HG03097 (cell line): ENCODE measurements around the gene TPX2.

Experiments
- ATAC-seq: cut with Tn5 transposase; IDR thresholded peaks from one replicate; pipeline ENCODE4 v1.9.1; 2021; ENCODE audit not compliant: unreplicated experiment, low FRiP score

TPX2 gene

DNA sequence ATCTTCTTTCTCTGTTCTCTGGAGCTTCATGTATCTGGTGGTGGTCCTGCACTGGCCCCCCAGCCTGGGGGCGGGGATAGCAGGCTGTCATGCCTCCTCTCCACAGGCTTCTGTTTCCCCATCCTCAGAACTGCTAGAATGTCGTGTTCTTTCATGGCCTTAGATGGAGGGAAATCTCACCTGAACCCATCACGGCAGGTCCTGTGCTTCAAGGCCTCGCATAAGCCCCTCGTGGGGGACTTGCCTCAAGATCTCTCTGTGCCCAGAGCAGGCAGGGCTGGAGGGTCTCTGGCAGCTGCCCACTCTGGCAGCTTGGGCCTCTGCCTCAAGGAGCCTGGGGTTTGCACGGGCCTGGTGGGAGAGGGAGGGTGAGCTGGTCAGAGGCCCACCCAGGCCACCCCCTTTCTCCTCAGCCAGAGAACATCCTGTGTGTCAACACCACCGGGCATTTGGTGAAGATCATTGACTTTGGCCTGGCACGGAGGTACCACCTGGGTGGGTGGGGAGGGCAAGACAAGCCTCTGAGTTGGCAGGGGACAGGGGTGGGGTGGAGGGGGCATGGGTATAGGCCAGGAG is 91.4 kb downstream of the TPX2 start:
- ATAC-seq = no peak

DNA sequence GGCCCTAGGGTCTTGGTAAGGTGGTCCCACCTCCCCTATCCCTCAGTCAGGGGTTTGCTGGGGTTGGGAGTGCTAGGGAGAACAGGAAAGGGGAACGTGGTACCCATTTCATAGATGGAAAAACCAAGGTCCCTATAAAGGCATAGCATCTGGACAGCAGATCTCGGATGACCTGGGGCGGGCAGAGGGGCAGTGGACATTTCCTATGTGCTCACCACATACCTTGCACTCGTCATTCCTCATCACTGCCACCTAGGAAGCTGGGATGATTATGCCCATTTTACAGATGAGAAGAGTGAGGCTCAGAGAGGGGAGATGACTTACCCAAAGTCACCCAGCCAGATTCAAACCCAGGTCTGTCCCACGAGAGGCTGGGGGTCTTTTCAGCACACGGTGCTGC is 92.1 kb downstream of the TPX2 start:
- ATAC-seq = no peak

- no peak for ATAC-seq
Observed at GRCh38 chr20:31831771-31832306, 92.7 kb downstream of the TPX2 start.

DNA sequence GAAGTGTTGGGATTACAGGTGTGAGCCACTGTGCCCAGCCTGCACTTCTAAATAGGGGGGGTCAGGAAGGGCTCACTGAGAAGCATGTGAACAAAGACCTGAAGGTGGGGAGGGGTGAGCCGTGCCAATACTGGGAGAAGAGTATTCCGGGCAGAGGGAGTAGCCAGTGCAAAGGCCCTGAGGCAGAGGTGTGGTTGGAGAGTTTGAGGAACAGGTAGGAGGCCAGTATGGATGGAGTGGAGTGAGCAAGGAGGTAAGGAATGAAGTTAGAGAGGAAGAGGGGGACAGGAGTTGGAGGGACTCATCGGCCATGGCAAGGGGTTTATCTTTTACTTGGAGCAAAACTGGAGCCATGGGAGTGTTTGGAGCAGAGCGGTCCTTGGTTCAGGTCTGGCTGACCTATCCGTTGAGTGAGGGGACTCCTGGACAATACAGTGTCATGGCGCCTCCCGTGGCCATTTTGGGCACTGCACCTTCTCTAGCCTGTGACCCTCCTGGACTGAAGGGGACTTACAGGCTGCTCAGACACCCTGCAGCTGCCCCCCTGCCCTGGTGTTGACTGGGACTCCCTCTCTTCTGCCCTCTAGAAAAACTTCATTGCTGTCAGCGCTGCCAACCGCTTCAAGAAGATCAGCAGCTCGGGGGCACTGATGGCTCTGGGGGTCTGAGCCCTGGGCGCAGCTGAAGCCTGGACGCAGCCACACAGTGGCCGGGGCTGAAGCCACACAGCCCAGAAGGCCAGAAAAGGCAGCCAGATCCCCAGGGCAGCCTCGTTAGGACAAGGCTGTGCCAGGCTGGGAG is 94.2 kb downstream of the TPX2 start:
- ATAC-seq = no peak

DNA sequence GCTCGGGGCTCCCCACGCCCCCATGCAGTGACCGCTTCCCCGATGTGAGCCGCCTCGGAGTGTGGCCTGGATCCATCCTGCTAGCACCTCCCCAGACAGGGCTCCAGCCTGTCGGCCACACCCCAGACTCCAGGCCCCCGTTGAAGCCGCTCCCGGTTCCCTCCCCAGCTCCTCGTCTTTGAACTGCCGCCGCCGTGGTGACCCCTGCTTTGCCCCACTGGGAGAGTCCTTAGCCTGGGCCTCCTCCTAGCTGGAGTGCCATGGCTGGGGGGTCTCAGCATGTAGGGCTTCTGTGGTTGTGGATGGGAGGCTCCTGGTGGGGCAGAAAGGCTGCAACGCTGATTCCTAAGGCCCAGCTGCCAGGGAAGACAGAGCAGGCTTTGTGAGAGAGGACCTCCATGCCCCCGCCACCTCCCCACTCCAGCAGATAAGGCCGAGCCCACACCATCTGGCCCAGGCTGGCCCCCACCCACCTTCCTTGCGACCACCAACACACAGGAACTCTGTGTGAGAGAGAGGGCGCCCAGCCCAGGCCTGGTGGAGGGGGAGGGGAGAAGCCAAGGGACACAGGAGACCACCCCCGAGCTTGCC is 94.9 kb downstream of the TPX2 start:
- no peak for ATAC-seq

DNA sequence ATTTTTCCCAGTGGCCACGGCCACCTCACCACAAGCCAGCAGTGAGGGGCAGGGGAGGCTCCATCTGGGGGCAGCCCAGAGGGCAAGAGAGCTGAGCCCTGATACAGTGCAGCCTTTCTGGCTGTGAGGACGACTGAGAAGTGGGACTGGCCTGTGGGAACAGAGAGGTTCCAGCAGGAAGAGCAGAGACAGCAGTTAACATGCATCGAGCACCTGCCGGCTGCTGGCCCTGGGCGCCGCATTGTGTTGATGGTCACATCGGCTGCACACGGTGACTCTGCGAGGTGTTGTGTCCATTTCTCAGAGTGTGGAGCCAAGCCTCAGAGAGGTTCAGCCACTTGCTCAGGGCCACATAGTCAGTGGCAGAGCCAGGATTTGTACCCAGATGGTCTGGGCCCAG is 96.5 kb downstream of the TPX2 start:
- ATAC-seq = no peak

DNA sequence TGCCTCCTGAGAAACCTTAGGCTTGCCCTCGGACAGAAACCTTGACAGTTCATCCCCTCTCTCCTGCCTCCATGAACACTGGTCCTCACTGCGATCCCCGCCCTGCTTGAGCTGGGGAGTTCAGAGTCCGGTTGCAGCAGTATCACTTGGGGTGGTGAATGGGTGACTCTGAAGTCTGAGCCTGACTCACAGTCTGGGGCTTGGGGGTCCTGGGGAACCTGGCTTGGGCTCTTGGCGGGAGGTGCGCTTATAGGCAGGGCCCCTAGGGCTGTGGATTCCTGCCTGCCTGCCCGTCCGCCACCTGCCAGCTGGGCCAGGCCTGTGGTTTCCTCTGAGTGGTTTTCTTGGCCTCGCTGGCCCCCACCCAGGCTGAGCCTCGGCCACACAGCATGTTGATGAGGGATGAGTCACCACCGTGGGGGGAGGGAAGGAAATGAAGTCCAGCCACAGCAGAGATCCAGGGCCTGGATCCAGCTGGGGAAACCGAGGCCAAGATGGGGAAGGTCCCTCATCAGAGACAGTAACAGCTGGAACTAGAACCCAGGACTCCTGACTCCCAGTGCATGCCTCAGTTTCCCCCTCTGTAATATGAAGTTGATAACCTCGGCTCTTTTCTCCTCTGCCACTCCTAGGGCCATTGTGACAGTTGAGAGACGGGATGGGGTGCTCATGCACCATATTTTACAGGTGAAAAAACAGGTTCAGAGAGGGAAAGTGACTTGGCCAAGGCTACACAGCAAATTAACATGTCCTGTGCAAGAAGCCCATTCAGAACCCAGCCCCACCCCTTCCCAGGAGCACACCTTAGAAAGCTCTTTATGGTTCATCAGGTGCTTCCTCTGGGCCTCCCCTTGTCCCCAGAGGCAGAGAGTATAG is 97.1 kb downstream of the TPX2 start:
- ATAC-seq = no peak

DNA sequence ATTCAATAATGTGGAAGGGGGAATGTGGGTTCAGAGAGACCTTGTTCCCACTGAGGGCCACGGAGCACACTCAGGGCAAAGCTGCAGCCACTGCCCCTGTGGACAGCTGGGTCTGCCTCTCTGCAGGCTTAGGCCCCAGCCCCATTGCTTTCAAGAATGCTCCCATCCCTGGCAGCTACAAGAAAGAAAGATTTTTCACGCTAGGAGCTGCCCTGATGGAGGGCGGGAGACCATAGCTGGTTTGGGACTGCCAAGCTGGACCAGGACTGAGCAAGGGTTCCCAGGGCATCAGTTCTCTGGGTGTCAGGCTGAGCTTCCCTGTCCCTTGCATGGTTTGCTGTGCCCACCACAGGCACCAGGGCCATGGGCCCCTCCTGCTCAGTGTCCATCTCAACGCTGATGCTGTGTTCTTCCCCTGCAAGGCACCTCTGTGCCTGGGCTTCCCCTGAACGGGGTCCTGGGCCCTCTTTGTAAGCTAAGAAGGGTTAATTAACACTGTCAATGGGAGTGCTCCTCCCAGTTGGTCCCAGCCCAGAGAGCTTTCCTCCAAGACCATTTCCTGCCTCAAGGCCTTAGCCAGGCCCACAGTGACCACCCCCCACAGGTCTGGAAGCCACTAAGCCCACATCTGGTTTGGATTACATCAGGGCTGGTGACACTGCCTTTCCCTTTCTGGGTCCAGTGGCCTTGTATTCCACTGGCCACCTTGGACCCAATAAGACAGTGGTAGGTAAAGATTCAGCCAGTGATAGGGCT is 97.9 kb downstream of the TPX2 start:
- ATAC-seq = no peak

GRCh38 chr20:31837896-31838397 is 98.9 kb downstream of the TPX2 start:
- no peak for ATAC-seq

DNA sequence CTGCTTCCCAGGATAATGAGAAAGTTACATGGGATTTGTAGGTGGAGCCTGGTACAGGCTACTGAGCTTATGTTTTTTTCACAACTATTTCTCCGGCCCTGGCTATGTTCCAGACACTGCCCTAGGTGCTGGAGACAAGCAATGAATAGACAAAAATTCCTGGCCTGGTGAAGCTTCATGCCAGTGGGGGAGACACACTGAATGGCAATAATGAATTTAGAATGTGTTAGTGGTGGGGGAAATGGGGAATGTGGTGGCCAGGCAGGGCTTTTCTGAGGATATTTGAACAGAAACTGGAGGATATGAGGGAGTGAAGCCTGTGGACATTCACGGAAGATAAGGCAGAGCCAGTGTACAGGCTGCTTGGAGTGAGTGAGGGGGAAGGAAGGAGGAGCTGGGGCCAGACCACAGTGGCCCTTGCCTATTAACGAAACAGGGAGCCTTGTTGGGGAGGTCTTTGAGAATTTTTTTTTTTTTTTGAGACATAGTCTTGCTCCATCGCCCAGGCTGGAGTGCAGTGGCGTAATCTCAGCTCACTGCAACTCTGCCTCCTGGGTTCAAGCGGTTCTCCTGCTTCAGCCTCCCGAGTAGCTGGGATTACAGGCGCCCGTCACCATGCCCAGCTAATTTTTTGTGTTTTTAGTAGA is 99.7 kb downstream of the TPX2 start:
- ATAC-seq = no peak

GRCh38 chr20:31839782-31840487 is 100.8 kb downstream of the TPX2 start:
- no peak for ATAC-seq

DNA sequence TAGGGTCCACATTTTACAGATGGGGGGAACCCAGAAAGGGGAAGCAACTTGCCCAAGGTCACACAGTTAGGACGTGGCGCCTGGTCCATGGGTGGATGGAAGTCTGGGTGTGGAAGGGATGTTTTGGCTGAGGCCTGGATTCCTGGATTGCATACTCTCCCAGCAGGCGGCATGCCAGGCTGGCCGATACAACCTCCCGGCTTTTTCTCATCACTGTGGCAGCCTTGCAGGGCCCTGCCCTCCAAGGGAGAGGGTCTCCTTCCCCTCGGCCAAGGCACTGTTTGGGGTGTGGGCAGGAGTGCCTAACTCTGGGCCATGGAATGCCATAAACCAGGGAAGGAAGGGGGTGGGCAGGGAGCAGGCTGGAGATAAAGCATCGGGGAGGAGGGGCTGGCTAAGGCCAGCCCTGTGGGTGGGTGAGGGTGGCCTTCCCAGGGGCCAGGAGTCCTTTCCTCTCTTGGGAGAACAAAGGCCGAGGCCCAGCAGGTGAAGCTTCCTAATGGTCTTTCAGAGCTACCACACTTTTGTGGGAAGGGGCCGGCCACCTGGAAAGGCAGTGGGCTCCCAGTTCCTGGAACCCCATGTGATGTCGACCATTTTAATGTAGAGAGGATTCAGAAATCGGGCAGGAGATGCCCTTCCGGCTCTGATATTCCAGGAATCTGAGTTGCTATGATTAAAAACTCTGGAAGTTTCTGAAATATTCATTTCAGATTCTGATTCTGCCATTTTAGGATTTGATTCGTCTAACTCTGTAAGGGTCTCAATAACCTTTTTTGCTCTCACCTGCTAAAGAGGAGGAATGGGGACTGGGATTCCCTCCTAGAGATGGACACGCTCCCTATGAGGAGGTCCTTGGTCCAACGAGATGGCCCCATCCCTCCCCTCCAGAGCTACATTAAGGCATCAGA is 102.1 kb downstream of the TPX2 start:
- ATAC-seq = no peak

- ATAC-seq = no peak
Observed at GRCh38 chr20:31841928-31842327, 102.8 kb downstream of the TPX2 start.

GRCh38 chr20:31842471-31843157 is 103.5 kb downstream of the TPX2 start:
- no peak for ATAC-seq

DNA sequence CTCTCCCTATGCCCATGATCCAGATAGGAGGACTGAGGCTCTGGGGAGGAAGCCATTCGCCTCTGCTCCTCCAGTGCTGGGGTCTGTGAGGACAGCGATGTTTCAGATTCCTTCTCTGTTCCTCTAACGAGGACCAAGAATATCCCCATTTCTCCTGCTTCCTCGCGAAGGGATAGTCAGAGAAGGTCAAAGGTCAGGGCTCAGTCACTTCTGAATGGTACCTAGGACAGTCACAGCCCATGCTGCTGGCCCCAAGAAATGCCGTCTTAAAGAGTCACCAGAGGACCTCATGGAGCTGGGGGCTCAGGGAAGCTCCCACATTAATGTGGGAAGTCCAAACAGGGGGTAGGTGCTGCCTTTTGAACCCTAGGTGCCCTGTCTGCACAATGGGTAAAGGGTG is 104.2 kb downstream of the TPX2 start:
- no peak for ATAC-seq

DNA sequence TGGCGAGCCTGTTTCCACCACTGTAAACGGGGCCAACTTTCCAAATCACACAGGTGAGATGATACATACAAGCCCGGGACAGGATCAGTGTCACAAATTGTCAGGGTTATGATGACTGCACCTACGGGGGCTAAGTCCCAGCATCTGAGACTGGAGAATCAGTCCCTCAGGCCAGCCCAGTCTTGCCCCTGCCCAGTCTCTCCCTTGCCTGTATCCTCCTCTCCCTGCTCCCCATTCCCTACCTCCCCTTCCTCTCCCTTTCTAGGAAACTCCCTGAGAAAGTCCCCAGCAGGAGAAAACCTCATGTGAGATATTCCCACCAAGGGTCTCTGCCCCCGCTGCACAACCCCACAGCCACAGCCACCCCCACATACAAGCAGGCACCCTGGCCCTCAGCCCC is 104.8 kb downstream of the TPX2 start:
- no peak for ATAC-seq

GRCh38 chr20:31844737-31845299 is 105.7 kb downstream of the TPX2 start:
- ATAC-seq = no peak
